ENCODE results near the gene S100A3.

S100A3 gene

GRCh38 chr1:153547560-153548551 is 1.2 kb downstream of the S100A3 start:
- DNase-seq = no peak

GRCh38 chr1:153546796-153547559 is 2.1 kb downstream of the S100A3 start:
- no peak for DNase-seq

- DNase-seq = no peak
Measured at GRCh38 chr1:153546371-153546770, 2.7 kb downstream of the S100A3 start.

GRCh38 chr1:153545067-153546055 is 3.7 kb downstream of the S100A3 start, which contains the start of gene S100A4:
Gene S100A4, minus strand, starts transcription at chr1:153545806. Its CDS starts 1,012 bp downstream, at chr1:153544794.
- peak; percentile 83 to 88 for DNase-seq

GRCh38 chr1:153544453-153545066 is 4.5 kb downstream of the S100A3 start:
- no peak for DNase-seq

- DNase-seq = no peak
Measured at GRCh38 chr1:153543736-153544135, 5.3 kb downstream of the S100A3 start.

GRCh38 chr1:153542956-153543711 is 5.9 kb downstream of the S100A3 start:
- no peak for DNase-seq

- no peak for DNase-seq
Measured at GRCh38 chr1:153541641-153542590, 7.1 kb downstream of the S100A3 start.

- DNase-seq = peak; percentile 62 to 67
Measured at GRCh38 chr1:153540394-153541361, 8.4 kb downstream of the S100A3 start, which contains the start of gene S100A5. Gene S100A5, minus strand, starts transcription at chr1:153540934. Its CDS starts 743 bp downstream, at chr1:153540191.

- no peak for DNase-seq
Measured at GRCh38 chr1:153539395-153540093, 9.5 kb downstream of the S100A3 start.

- DNase-seq = no peak
Measured at GRCh38 chr1:153538315-153538821, 10.7 kb downstream of the S100A3 start.

- no peak for DNase-seq
Measured at GRCh38 chr1:153537376-153537730, 11.7 kb downstream of the S100A3 start.

GRCh38 chr1:153536671-153537375 is 12.2 kb downstream of the S100A3 start:
- DNase-seq = no peak

GRCh38 chr1:153536012-153536670 is 12.9 kb downstream of the S100A3 start:
- peak; percentile 87 to 88 for DNase-seq

- peak; percentile 50 to 56 for DNase-seq
Measured at GRCh38 chr1:153535242-153536011, 13.6 kb downstream of the S100A3 start, which contains the start of gene S100A6. Gene S100A6, minus strand, starts transcription at chr1:153535991. Its CDS starts 652 bp downstream, at chr1:153535339.

GRCh38 chr1:153534925-153535241 is 14.2 kb downstream of the S100A3 start:
- no peak for DNase-seq

Data from CD4-positive, alpha-beta T cell treated with Interleukin-1 beta for 1 hour (primary cell).